Rectal smooth muscle tissue (tissue), 1 donor: Measurements from ENCODE around the gene ATG16L2.
"Not testable (repeated sequence)": the region's sequence is repeated elsewhere in the genome, so short reads cannot be mapped to it uniquely, and the experiment has no call there.

Experiments used
- H3K27ac ChIP-seq: one replicate; pipeline ENCODE4 v1.7.0; 2013; ENCODE audit warnings: low read depth, low read length, inconsistent platforms
- H3K27me3 ChIP-seq: one replicate; pipeline ENCODE4 v1.7.0; 2013; ENCODE audit warnings: low read length; ENCODE audit not compliant: control insufficient read depth, insufficient read depth
- H3K36me3 ChIP-seq: one replicate; pipeline ENCODE4 v1.7.0; 2013; ENCODE audit warnings: low read length; ENCODE audit not compliant: control insufficient read depth, insufficient read depth
- H3K4me1 ChIP-seq: one replicate; pipeline ENCODE4 v1.7.0; 2013; ENCODE audit warnings: low read length; ENCODE audit not compliant: control insufficient read depth, insufficient read depth
- H3K4me3 ChIP-seq: one replicate; pipeline ENCODE4 v1.7.0; 2013; ENCODE audit warnings: low read length
- H3K9ac ChIP-seq: one replicate; pipeline ENCODE4 v1.7.0; 2013; ENCODE audit warnings: low read length

Gene ATG16L2

DNA sequence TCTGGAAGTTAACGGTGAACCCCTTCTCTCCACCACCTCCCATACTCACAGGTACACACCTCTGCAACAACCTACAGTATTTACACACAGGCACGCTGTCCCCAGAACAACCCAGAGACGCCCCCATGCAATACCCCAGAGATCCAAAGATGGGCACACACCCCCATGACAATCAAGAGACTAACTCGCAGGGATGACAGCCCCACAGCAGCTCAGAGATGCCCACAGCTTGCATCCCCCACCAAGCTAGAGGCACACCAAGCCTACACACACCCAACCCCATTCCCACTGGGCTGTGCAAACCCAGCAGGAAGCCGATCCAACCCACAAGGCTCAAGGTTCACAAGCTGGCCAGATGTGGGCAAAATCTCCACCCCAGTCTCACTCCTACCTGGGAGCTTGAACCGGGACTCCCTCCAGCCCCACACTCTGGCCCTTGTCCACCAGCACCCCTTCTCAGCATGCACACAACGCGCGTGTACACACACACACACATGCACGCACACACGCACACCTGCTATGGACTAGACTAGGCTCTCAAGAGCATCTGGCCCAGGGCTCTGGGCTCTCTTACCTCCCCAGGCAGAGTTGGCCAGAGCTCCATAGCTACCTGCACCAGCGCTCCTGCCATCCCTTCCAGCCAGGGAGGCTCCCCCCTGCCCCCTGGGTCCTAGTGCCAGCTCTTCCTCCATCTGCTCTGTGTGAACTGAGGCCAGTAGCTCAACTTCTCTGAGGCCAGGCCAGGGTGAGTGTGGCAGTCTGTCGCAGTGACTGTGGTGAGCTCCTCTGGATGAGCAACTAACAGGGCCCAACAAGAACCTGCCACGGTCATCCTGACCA lies 31.9 kb upstream of the ATG16L2 start:
- Histone ChIP-seq H3K27ac (no peak overlapping the region), H3K4me3 (peak overlapping the region; percentile 52), H3K36me3 (no peaks in the 10 kb centered on the region), H3K4me1 (peaks cover 10% of the 10 kb centered on the region), H3K27me3 (no peaks in the 10 kb centered on the region), H3K9ac (no peak overlapping the region)

DNA sequence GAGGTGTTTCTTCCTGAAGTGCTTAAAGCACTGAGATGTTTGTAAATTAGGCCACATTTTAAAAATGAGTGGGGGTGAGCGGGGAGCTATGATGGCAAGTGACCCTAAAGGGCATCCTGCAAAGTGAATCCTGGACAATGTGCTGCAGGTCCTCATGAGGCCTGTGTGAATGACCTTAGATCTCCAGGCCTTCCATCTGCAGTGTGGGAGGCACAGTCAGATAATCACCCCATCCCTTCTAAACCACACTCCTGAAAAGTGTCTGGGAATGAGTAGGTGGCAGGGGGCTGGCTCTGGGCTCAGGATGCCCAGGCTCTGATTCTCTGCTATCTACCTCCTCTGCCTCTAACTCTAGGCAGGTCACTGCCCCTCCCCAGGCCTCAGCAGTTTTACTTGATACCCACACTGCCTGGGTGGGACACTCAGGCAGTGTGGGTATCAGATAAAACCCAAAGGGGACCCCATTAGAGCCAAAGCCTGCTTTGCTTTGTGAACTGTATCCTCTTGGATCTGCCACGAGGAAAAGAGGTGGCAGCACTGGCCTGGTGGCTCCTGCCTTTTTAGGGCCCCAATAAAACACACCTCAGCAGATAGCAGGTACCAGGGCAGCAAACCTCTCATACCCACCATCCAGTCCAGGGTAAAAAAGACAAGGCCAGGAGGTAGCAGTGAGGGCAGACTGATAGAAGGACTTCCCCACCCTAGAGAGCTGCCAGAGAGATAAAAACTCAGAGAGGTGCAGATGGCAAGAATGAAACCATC lies 30.9 kb upstream of the ATG16L2 start:
- Histone ChIP-seq H3K9ac (no peak overlapping the region), H3K4me3 (no peak overlapping the region), H3K4me1 (peaks cover 10% of the 10 kb centered on the region), H3K27ac (no peak overlapping the region), H3K27me3 (no peaks in the 10 kb centered on the region), H3K36me3 (no peaks in the 10 kb centered on the region)

GRCh38 chr11:72784662-72785061 lies 29.5 kb upstream of the ATG16L2 start:
- Histone ChIP-seq H3K27ac (no peak overlapping the region), H3K4me1 (peaks cover 10% of the 10 kb centered on the region)

DNA sequence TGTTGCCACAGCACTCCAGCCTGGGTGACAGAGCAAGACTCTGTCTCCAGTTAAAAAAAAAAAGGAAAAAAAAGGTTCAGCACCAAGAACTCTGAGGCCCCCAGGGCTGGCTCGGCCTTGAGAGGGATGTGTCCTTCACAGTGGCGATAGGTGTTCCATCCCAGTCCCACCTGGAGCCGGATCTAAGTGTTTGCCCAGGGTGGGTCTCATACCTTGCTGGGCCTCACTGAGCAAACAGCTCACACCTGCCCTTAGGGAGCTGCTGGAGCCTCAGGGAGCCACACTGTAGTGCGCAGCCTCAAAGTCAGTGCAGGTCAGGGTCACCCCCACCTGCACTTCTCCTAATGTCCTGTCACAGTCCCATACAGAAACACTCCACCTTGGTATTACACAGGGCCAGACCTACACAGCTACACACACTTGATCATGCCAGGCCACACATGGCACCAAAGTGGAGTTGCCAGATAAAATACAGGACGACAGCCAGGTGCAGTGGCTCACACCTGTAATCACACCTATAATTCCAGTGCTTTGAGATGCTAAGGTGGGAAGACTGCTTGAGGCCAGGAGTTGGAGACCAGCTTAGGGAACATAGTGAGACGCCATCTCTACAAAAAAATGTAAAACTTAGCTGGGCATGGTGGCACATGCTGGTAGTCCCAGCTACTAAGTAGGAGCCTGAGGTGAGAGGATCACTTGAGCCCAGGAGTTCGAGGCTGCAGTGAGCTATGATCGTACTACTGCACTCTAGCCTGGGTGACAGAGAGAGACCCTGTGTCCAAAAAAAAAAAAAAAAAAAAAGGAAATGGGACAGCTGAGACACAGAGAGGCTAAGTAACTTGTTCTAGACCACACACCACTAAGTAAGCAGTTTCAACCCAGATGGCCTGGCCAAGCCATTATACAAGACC lies 27.7 kb upstream of the ATG16L2 start:
- no peak overlapping the region for H3K9ac ChIP-seq
- H3K4me3 ChIP-seq, result no peak overlapping the region
- no peaks in the 10 kb centered on the region for H3K27me3 ChIP-seq
- no peaks in the 10 kb centered on the region for H3K36me3 ChIP-seq
- H3K4me1 ChIP-seq, result peaks cover 4% of the 10 kb centered on the region
- no peak overlapping the region for H3K27ac ChIP-seq

More at GRCh38 chr11:72784662-72785061, 29.5 kb upstream of the ATG16L2 start:
- Histone ChIP-seq H3K36me3 (no peaks in the 10 kb centered on the region), H3K27me3 (no peaks in the 10 kb centered on the region), H3K4me3 (no peak overlapping the region), H3K9ac (no peak overlapping the region)

DNA sequence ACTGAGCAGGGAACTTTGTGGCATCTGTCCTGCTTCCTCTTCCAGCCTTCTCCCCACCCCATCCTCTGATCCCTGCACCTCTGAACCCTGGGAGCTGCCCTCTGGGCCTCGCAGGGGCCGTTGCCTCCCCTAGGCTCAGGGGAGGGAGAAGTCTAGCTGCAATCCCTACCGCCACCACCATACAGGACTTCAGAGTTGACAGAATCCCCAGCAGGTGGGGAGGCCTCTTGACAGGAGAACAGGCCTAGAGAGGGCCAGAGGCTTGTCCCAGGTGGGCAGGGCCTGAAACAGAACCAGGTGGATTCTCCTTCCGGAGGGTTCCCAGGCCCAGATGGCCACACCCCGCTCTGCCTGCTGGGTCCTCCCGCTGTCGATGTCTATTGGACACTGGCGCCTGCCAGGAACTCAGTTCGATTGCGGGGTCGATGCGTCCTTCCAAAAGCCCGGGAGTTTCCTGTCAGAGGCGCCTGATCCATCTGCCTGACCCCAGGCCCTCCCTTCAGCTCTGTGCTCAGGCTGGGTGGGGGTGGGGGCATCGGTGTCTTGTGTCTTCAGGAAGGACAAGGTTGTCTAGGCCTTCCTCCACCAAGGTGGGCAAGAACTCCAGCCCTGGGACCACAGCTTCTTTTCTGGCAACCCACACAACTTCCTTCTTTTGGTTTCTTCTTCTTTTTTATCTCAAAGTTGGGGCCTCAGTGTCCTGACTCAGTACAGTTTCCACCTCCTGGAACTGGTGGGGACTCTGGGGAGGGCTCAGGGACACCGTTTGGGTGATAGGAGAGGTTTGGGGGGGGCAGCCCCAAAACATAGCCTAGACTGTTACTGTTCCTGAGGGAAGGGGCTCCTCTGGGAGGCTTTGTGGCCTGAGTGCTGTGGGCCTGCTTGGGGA lies 26.8 kb upstream of the ATG16L2 start:
- H3K27ac ChIP-seq, result peak overlapping the region; percentile 1
- no peaks in the 10 kb centered on the region for H3K27me3 ChIP-seq
- no peaks in the 10 kb centered on the region for H3K36me3 ChIP-seq
- H3K4me1 ChIP-seq, result no peaks in the 10 kb centered on the region
- no peak overlapping the region for H3K4me3 ChIP-seq
- peak overlapping the region; percentile 14 for H3K9ac ChIP-seq

GRCh38 chr11:72788241-72788640 lies 26.0 kb upstream of the ATG16L2 start:
- Histone ChIP-seq H3K4me1 (peaks cover 4% of the 10 kb centered on the region), H3K9ac (no peak overlapping the region), H3K27me3 (no peaks in the 10 kb centered on the region), H3K36me3 (no peaks in the 10 kb centered on the region), H3K27ac (no peak overlapping the region), H3K4me3 (no peak overlapping the region)

GRCh38 chr11:72789493-72790131 lies 24.6 kb upstream of the ATG16L2 start:
- Histone ChIP-seq H3K9ac (no peak overlapping the region), H3K36me3 (no peaks in the 10 kb centered on the region), H3K27ac (no peak overlapping the region), H3K4me3 (no peak overlapping the region), H3K27me3 (no peaks in the 10 kb centered on the region), H3K4me1 (peaks cover 12% of the 10 kb centered on the region)

DNA sequence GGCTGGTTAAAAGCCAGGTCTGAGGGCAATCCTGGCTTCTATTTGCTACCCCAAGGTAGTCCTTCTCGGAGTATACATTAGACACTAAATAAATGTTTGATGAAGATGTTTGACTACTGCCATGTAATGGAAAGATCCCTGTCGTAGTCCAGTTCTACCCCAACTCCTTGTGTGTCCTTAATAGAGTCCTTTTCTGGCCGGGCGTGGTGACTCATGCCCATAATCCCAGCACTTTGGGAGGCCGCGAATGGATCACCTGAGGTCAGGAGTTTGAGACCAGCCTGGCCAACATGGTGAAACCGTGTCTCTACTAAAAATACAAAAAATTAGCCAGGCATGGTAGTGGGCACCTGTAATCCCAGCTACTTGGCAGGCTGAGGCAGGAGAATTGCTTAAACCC lies 23.0 kb upstream of the ATG16L2 start:
- not testable (repeated sequence) for H3K27ac ChIP-seq, H3K4me3 ChIP-seq, H3K36me3 ChIP-seq, H3K9ac ChIP-seq, H3K27me3 ChIP-seq
- peaks cover 12% of the 10 kb centered on the region for H3K4me1 ChIP-seq

DNA sequence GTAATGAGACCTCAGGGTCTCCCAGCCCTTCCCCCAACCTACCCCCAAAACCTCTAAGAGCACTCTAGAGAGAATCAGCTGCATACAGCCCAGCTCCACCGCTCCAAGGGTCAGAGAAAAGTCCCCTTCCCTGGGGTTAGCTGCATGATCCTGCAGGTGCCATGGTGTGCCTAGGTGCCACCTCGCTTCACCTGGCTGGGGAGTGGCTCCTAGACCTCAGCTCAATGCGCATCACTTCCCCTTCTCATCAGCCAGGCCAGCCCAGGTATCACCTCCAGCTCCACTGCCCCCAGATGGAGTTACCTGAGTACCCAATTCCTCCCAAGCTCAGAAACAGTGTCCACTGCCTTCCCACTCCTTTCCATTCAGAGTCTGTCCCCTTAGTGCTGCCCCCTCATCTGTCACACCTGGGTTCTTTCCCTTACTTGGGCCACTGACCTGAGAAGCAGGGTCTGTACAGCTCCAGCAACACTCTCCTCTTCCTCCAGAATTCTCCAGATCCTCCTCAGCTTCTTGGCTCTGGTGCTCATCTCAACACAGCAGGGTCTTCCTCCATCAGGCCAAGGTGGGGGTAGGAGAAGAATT lies 21.7 kb upstream of the ATG16L2 start:
- Histone ChIP-seq H3K9ac (no peak overlapping the region), H3K27ac (peak overlapping the region; percentile 82), H3K4me1 (peaks cover 12% of the 10 kb centered on the region), H3K4me3 (no peak overlapping the region), H3K27me3 (no peaks in the 10 kb centered on the region), H3K36me3 (no peaks in the 10 kb centered on the region)

DNA sequence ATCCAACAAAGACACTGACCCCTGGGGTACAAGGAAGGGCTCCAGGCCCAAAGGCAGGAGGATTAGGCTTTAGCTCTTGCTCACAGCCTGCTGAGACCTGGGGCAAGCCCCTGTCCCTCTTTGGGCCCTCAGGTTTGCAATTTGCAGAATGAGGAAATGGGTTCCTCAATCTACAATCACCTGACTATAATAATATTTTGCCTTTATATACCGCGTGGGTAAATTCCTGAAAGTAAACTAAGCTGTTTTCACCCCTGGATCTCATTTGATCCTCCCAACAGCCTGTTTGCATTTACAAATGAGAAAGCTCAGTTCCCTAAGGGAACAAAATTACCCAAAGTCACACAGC lies 21.2 kb upstream of the ATG16L2 start:
- Histone ChIP-seq H3K4me1 (peaks cover 12% of the 10 kb centered on the region), H3K9ac (peak overlapping the region; percentile 1)

More for the DNA sequence above, 21.2 kb upstream of the ATG16L2 start:
- Histone ChIP-seq H3K36me3 (no peaks in the 10 kb centered on the region), H3K27ac (peak overlapping the region; percentile 82), H3K27me3 (no peaks in the 10 kb centered on the region), H3K4me3 (peak overlapping the region; percentile 37)
